Ovary (tissue), 3 donors: ENCODE results near the gene TNFSF8.

ENCODE experiments used
- POLR2A ChIP-seq: fragments of 450-650 bp; IDR thresholded peaks from one replicate; pipeline ENCODE4 v1.6.1; 2017; ENCODE audit warnings: antibody characterized with exemption, mild to moderate bottlenecking, moderate library complexity
- TF ChIP-seq, protein P1 (sequence below), 3 donors: fragments of 450-650 bp in 2 of 3; fragments of 200-600 bp in 1 of 3; IDR thresholded peaks; one replicate each; pipeline versions ENCODE4 v1.5.1 to v1.8.0; 2016 to 2022; ENCODE audit warnings: antibody characterized with exemption in 3 of 3, mild to moderate bottlenecking in 1 of 3
- donor health status: DM: no; HTN: no; CAD: no.

DNA sequence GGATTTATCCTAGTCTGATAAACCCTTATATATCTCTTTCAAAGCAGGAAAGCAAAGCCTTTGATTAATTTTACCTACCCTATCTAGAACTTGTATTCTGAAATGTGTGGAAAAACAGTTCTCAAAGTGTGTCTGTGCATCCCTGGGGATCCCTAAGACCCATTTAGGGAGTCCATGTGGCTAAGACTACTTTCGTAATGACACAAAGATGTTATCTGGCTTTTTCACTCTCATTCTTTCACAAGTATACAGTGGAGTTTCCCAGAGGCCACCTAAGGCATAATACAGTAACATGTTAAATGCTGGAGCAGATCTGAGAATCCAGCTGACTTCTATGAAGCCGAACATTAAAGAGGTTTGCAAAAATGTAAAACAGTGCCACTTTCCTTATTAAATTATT lies 70.2 kb downstream of the TNFSF8 start:
- TF ChIP-seq, protein P1, sequence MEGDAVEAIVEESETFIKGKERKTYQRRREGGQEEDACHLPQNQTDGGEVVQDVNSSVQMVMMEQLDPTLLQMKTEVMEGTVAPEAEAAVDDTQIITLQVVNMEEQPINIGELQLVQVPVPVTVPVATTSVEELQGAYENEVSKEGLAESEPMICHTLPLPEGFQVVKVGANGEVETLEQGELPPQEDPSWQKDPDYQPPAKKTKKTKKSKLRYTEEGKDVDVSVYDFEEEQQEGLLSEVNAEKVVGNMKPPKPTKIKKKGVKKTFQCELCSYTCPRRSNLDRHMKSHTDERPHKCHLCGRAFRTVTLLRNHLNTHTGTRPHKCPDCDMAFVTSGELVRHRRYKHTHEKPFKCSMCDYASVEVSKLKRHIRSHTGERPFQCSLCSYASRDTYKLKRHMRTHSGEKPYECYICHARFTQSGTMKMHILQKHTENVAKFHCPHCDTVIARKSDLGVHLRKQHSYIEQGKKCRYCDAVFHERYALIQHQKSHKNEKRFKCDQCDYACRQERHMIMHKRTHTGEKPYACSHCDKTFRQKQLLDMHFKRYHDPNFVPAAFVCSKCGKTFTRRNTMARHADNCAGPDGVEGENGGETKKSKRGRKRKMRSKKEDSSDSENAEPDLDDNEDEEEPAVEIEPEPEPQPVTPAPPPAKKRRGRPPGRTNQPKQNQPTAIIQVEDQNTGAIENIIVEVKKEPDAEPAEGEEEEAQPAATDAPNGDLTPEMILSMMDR (IDR thresholded peaks at IDR 0.05), result no peak
- TF ChIP-seq POLR2A, result no peak
